ENCODE measurements around the gene STAT4.

The STAT4 gene

DNA sequence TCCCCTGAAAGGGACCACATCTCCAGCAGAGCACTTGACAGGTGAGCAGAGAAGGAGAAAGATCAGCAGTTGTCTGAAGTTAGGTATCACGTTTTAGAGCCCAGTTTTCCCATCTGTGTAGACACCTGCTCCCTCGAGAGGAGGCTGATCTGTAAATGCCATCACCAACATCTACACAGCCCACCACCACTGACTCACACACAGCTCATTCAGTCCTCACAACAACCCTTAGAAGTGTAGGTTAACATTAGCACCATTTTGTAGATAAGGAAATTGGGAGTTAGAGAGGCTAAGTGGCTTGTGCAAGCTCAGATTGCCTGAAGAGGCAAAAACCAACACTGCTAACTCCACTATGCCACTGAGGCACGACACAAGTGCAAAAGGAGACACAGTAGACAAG lies 99.6 kb downstream of the STAT4 start:
- no peak for DNase-seq (ENCODE audit: extremely low spot score, insufficient read length, low read depth)
- no peak for FAIRE-seq

DNA sequence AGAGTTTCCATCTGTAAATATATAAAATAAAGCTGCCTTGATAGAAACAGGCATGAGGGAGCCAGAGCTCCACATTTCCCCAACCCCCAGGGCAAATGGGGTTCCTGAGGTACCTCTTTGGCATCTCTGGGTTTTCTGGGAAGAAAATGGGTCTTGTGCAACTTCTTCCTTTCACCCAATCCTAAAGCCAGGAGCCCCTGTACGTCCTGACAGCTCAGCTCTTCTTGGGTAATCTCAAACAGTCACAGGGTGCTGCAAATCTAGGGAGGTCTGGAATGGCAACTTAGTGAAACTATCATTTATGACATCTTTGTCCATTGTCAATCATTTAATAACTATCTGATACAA lies 100.2 kb downstream of the STAT4 start:
- FAIRE-seq (no peak), DNase-seq (ENCODE audit: extremely low spot score, insufficient read length, low read depth) (no peak)

- DNase-seq (ENCODE audit: extremely low spot score, insufficient read length, low read depth) (peak; percentile 9), FAIRE-seq (peak; percentile 69)
Measured at GRCh38 chr2:191049728-191050639, 100.8 kb downstream of the STAT4 start.

GRCh38 chr2:191048073-191048472 lies 102.7 kb downstream of the STAT4 start:
- DNase-seq (ENCODE audit: extremely low spot score, insufficient read length, low read depth) = no peak
- no peak for FAIRE-seq

- DNase-seq (ENCODE audit: extremely low spot score, insufficient read length, low read depth) = no peak
- FAIRE-seq = no peak
Measured at GRCh38 chr2:191045141-191045540, 105.7 kb downstream of the STAT4 start.

DNA sequence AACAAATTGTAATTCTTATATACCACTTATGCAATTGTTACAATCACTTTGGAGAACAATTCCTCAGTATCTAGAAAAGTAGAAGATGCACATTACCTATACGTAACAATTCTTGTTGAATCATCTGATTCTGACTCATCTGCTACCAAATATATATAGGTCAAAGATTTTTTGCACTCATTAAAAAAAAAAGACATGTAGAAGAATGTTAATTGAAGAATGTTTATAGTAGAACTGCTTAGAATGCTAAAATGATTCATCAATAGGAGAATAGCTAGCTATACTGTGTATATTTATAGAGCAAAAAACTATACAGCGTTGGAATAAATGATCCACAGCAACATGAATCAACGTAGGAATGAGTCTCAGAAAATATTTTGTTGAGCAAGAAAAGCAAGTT lies 107.4 kb downstream of the STAT4 start:
- FAIRE-seq (no peak), DNase-seq (ENCODE audit: extremely low spot score, insufficient read length, low read depth) (no peak)

DNA sequence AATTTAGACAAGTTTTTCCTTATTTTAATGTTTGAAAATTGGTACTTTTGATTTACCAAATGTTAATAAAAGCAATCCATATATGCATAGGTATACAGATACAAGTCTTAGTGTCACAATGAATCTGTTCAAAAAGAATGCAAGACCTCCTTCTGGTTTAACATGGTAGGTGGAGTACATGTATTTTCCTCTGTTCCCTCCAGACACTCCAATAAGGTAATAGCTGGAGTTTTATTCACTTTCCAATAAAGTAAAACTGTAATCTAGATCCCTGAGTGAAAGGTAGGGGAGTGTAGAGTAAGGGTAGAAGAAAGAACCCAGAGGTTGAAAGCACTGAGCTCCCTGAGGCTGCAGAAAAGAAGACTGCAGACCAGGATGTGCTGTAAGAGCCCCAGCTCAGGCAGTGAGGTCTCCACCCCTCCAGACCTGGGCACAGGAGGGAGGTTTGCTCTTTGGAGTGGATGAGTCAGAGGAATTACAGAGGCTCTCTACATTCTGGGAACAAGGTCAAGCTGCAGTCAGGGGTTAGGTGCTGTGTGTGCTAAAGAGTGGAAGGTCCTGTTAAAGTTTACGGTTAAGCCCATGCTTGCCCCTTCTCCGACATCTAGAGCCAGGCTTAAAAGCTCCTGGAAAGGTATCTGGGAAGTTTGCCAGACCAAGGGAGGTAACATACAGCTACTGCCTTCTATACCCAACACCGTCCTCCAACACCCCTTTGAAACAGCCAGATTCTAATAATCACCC lies 109.2 kb downstream of the STAT4 start:
- DNase-seq (ENCODE audit: extremely low spot score, insufficient read length, low read depth) = no peak
- FAIRE-seq = no peak

- no peak for DNase-seq (ENCODE audit: extremely low spot score, insufficient read length, low read depth)
- no peak for FAIRE-seq
Measured at GRCh38 chr2:191039616-191040015, 111.2 kb downstream of the STAT4 start.

DNA sequence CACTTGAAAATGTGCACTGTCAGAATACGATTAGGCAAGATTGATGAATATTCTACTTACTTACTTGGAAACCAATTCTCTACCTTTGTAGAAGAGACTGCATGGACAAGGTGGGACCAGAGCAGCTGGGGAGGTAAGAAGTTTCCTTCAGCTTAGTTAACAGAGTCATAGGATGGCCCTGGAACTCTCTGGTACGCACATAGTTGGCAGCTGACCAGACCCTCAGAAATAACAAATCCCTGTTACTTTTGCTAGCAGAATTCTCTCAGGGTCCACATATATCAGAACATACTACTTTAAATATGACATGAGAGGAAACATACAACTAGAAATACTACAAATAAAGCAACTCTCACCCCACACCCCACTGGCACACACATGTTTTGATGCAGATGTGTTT lies 112.1 kb downstream of the STAT4 start:
- no peak for FAIRE-seq

GRCh38 chr2:191038241-191038725 lies 112.5 kb downstream of the STAT4 start:
- peak; percentile 58 for FAIRE-seq
- no peak for DNase-seq (ENCODE audit: extremely low spot score, insufficient read length, low read depth)

More for the DNA sequence above, 112.1 kb downstream of the STAT4 start:
- no peak for DNase-seq (ENCODE audit: extremely low spot score, insufficient read length, low read depth)

DNA sequence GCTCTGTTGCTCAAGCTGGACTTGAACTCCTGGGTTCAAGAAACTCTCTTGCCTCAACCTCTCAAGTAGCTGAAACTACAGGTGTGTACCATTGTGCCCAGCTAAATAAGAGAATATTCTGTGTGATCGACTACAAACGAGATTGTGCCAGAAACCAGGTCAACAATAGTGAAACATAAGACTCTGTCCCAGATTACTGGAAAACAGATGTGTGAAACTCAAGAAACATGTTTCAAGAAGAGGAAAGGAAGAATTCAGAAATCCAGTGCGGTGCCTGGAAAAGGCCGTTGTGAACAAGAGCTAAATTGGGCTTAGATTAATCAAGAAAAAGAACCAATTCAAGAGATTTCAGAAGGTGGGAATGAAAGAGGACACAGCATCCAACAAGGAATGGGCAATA lies 113.4 kb downstream of the STAT4 start:
- DNase-seq (ENCODE audit: extremely low spot score, insufficient read length, low read depth) = no peak

GRCh38 chr2:191036363-191036762 lies 114.4 kb downstream of the STAT4 start:
- no peak for FAIRE-seq
- DNase-seq (ENCODE audit: extremely low spot score, insufficient read length, low read depth) = no peak

More for the DNA sequence above, 113.4 kb downstream of the STAT4 start:
- no peak for FAIRE-seq

DNA sequence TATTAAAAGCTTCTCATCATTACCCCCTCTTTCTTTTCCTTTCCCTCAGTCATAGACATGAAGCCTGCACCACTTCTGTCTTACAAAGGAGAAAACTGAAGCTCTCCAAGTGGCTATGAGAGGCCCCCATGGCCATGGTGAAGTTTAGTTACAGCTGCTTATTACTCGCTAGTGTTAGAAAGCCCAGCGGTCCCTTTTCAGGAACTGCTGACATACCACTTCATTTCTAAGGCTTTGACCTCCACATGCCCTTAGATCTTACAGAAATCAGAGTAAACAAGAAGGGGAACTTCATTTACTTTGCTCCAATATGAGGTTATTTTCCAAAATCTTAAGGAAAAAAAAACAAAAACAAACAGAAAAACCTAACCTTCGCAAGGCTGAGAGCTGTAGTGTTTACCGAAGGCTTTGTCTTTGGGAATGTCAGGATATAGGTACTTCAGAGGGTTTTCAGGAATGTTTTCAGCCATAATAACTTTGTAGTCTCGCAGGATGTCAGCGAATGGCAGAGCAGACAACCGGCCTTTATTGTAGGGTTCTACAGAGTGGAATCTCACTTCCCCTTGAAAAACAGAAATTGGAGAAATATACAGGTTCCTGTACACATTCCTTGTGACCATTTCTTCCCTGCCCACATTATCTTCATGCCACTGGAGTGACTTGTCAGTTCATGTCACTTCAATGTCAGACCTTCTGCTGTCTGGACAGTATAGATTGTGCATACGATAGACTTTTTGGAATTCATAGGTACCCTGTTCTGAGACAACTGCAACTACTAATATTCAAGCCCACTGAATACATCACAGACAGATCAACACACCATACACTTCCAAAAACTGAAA lies 118.0 kb downstream of the STAT4 start:
- DNase-seq (ENCODE audit: extremely low spot score, insufficient read length, low read depth) (no peak), FAIRE-seq (no peak)

- DNase-seq (ENCODE audit: extremely low spot score, insufficient read length, low read depth) (no peak), FAIRE-seq (no peak)
Measured at GRCh38 chr2:191031256-191031655, 119.5 kb downstream of the STAT4 start.

GRCh38 chr2:191030521-191031154 lies 120.2 kb downstream of the STAT4 start:
- no peak for DNase-seq (ENCODE audit: extremely low spot score, insufficient read length, low read depth)
- FAIRE-seq = peak; percentile 91

- FAIRE-seq (no peak), DNase-seq (ENCODE audit: extremely low spot score, insufficient read length, low read depth) (no peak)
Measured at GRCh38 chr2:191029280-191029950, 121.4 kb downstream of the STAT4 start.

DNA sequence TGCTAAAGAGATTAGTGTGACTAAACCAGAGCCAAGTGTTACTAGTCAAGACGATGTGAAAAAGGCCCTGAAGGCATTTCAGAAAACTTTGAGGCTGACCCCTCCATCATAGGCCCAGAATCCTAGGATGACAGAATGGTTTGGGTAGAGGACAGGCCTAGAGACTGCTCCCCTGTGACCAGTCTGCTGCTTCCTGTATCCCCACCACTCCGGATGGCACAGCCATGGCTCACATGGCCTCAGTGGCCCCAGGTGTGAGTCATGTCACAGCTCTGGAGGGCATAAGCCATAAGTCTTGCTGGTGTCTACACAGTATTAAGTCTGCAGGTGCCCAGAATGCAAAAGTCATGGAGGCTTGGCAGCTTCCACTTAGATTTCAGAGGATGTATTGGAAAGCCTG lies 124.4 kb downstream of the STAT4 start:
- no peak for DNase-seq (ENCODE audit: extremely low spot score, insufficient read length, low read depth)
- no peak for FAIRE-seq

DNA sequence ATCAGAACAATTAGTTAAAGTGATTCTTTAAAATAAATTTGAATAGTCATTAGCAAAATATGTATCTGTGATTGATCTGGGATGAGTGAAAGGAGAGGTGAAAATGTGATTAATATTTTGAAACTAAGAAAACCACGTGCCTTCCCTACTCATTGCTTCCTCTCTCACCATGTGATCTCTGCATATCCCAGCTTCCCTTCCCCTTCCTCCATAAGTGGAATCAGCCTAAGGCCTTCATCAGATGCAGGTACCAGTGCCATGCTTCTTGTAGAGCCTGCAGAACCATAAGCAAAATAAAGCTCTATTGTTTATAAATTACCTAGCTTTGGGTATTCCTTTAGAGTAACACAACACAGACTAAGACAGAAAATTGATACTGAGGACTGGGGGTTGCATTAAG lies 125.7 kb downstream of the STAT4 start:
- DNase-seq (ENCODE audit: extremely low spot score, insufficient read length, low read depth) = no peak
- no peak for FAIRE-seq

- no peak for DNase-seq (ENCODE audit: extremely low spot score, insufficient read length, low read depth)
- no peak for FAIRE-seq
Measured at GRCh38 chr2:191023235-191023679, 127.5 kb downstream of the STAT4 start.
